Fibroblast of pulmonary artery (primary cell): ENCODE data around the gene VIPAS39.
"Not testable (repeated sequence)": the region's sequence is repeated elsewhere in the genome, so short reads cannot be mapped to it uniquely, and the experiment has no call there.

Experiments
- DNase-seq: peaks from one replicate; pipeline ENCODE4 v3.0.0-alpha.2; 2010; ENCODE audit warnings: low read depth
- H3K4me3 ChIP-seq: replicated peaks from 2 replicates; pipeline ENCODE4 v1.5.1; 2011; ENCODE audit warnings: low read depth, mild to moderate bottlenecking, control low read depth, low read length, moderate library complexity
- TF ChIP-seq, protein P1 (sequence below): IDR thresholded peaks from 2 replicates; pipeline ENCODE4 v1.5.1; 2011; ENCODE audit warnings: mild to moderate bottlenecking, control low read depth, low read length, inconsistent platforms; ENCODE audit errors: missing control alignments

The VIPAS39 gene

DNA sequence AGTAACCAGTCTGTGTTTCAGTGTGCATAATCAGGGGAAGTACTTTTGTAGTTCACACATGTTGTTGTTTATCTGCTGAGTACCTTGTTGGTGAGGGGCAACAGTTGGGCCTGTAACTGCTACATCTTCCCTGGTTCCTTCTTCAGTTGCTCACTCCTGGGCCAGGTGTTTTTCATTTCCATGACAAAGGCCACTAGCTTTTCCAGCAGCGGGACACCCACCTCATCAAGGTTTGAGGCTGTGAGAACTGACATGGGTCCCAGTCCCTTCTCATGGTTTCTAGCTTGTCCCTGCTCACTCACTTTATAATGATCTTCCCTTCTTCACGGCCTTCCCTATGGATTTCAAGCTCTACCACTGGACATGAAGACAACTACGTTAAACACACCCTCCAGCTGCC is 32.5 kb downstream of the VIPAS39 start:
- H3K4me3 ChIP-seq: no peak overlapping the region
- no peak for DNase-seq
- TF ChIP-seq, protein P1, sequence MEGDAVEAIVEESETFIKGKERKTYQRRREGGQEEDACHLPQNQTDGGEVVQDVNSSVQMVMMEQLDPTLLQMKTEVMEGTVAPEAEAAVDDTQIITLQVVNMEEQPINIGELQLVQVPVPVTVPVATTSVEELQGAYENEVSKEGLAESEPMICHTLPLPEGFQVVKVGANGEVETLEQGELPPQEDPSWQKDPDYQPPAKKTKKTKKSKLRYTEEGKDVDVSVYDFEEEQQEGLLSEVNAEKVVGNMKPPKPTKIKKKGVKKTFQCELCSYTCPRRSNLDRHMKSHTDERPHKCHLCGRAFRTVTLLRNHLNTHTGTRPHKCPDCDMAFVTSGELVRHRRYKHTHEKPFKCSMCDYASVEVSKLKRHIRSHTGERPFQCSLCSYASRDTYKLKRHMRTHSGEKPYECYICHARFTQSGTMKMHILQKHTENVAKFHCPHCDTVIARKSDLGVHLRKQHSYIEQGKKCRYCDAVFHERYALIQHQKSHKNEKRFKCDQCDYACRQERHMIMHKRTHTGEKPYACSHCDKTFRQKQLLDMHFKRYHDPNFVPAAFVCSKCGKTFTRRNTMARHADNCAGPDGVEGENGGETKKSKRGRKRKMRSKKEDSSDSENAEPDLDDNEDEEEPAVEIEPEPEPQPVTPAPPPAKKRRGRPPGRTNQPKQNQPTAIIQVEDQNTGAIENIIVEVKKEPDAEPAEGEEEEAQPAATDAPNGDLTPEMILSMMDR: no peak

- TF ChIP-seq, protein P1: no peak
- no peak for DNase-seq
- no peak within 1 kb of the TSS for H3K4me3 ChIP-seq
These were observed 34.0 kb downstream of the VIPAS39 start, which contains the start of gene NOXRED1 for GRCh38 chr14:77423423-77423822. Gene NOXRED1, minus strand, starts transcription at chr14:77423523. Its CDS starts 634 bp downstream, at chr14:77422889.

DNA sequence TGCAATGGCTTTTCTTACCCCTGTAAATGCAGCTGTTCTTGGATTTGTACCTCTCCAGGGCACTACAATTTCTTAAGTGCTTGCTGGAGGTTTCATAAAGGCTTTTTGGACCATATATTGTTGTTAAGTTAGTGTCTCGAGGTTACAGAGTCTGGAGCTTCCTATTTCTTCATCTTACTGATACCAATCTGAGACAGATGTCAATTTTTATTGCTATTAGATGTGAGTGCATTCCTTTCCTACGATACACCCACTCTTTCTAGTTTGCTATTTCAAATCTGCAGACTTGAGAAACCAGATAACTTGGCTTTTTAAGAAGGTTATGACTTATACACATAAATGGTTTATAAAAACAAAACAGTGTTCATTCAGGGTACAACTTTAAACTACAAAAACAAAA is 36.2 kb downstream of the VIPAS39 start:
- peak; percentile 17 for DNase-seq
- TF ChIP-seq, protein P1: no peak
- H3K4me3 ChIP-seq: no peak overlapping the region

GRCh38 chr14:77416836-77417235 is 40.6 kb downstream of the VIPAS39 start:
- no peak overlapping the region for H3K4me3 ChIP-seq
- TF ChIP-seq, protein P1: no peak
- DNase-seq: no peak

GRCh38 chr14:77416098-77416497 is 41.3 kb downstream of the VIPAS39 start:
- not testable (repeated sequence) for DNase-seq, H3K4me3 ChIP-seq

GRCh38 chr14:77415403-77416030 is 41.9 kb downstream of the VIPAS39 start:
- not testable (repeated sequence) for DNase-seq, H3K4me3 ChIP-seq

DNA sequence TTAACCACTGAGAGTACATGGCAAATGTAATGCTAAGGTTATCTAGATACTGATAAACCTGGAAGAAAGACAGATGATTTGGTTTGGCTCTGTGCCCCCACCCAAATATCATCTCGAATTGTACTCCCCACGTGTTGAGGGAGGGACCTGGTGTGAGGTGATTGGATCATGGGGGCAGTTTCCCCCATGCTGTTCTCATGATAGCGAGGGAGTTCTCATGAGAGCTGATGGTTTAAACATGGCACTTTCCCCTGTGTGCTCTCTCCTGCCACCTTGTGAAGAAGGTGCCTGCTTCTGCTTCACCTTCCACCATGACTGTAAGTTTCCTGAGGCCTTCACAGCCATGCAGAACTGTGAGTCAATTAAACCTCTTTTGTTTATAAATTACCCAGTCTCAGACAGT is 48.3 kb downstream of the VIPAS39 start:
- TF ChIP-seq, protein P1: peak; percentile 43
- H3K4me3 ChIP-seq: no peak overlapping the region
- peak; percentile 48 for DNase-seq

DNA sequence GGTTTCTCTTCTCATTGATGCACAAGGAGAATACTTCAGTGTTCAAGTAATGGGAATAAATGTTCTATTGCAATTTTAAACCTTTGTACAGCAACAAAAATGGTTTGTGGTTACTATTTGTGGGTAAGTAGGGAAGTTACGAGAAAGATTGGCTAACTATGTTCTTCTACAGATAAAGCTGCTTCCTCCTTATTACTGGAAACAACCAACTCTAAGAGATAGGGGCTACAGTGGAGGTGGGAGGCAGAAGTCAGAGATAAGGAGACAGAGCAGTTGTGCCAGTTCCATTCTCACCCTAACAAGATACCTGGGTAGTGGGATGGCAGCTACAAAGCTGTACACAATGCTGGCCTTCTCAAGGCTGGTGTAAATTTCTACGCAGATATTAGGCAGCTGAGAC is 50.2 kb downstream of the VIPAS39 start:
- H3K4me3 ChIP-seq: no peak overlapping the region
- peak; percentile 58 for DNase-seq

More for the DNA sequence above, 50.2 kb downstream of the VIPAS39 start:
- TF ChIP-seq, protein P1: no peak
